PFSK-1 (cell line): ENCODE data around the gene GMCL2.

ENCODE experiments used
- FOXP2 ChIP-seq: optimal IDR thresholded peaks from 2 replicates; pipeline ENCODE3; 2011; ENCODE audit warnings: borderline replicate concordance, control low read depth, inconsistent platforms; ENCODE audit not compliant: insufficient read depth; ENCODE audit errors: extremely low read length, extremely low read depth
- POLR2AphosphoS5 ChIP-seq: IDR thresholded peaks from 2 replicates; pipeline ENCODE4 v1.6.1; 2012; ENCODE audit warnings: low read depth, mild to moderate bottlenecking, control low read depth, low read length, moderate library complexity
- SIN3A ChIP-seq: IDR thresholded peaks from 2 replicates; pipeline ENCODE4 v1.6.1; 2012; ENCODE audit warnings: mild to moderate bottlenecking, low read length, moderate library complexity, borderline replicate concordance; ENCODE audit not compliant: insufficient read depth
- TAF1 ChIP-seq: IDR thresholded peaks from 2 replicates; pipeline ENCODE4 v1.6.1; 2012; ENCODE audit warnings: low read length, control low read depth, borderline replicate concordance; ENCODE audit not compliant: insufficient read depth
- TF ChIP-seq, protein P1 (sequence below), 2 experiments: IDR thresholded peaks; 2 replicates each; pipeline versions ENCODE4 v1.6.1 to v1.8.0; 2011 to 2012; ENCODE audit warnings: low read depth in 2 of 2, low read length in 2 of 2, control low read depth in 1 of 2, inconsistent platforms in 1 of 2, mild to moderate bottlenecking in 1 of 2, moderate library complexity in 1 of 2; ENCODE audit not compliant: insufficient read depth in 1 of 2

The GMCL2 gene

DNA sequence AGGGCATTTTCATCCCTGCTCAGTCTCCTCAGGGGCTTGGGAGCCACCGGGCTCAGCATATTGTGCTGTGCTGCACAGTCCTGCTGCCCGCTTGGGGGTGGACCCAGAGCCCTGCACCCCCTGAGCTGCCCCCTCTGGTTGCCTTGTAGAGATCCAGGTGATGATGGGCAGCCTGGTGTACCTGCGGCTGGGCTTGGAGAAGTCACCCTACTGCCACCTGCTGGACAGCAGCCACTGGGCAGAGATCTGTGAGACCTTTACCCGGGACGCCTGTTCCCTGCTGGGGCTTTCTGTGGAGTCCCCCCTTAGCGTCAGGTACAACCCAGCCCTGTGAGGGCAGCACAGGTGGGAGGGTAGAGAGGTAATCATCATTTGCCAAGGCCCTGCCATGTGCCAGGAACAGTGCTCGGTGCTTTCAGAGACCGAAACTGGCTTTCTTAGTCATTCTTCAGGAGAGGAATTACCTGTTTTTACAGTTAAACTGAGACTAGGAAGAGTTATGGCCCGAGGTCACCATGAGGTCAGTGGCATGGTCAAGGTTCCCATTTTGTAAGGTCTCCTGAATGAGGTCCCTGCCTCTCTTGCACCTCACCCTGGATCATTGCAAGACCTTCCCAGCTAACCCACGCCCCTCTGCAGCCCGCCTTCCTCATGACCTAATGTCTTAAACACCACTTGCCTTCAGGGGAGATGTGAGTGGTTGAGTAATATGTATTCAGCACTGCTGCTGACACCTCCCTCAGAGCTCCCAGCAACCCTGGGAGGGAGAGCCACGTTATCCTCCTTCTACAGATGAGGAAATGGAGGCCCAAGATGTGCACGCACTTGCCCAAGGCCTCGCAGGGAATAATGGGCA, 41.0 kb downstream of the GMCL2 start:
- no peak for TF ChIP-seq FOXP2
- no peak for TF ChIP-seq SIN3A
- no peak; the same call in 1 of the 2 replicates for TF ChIP-seq POLR2AphosphoS5
- TF ChIP-seq, protein P1, sequence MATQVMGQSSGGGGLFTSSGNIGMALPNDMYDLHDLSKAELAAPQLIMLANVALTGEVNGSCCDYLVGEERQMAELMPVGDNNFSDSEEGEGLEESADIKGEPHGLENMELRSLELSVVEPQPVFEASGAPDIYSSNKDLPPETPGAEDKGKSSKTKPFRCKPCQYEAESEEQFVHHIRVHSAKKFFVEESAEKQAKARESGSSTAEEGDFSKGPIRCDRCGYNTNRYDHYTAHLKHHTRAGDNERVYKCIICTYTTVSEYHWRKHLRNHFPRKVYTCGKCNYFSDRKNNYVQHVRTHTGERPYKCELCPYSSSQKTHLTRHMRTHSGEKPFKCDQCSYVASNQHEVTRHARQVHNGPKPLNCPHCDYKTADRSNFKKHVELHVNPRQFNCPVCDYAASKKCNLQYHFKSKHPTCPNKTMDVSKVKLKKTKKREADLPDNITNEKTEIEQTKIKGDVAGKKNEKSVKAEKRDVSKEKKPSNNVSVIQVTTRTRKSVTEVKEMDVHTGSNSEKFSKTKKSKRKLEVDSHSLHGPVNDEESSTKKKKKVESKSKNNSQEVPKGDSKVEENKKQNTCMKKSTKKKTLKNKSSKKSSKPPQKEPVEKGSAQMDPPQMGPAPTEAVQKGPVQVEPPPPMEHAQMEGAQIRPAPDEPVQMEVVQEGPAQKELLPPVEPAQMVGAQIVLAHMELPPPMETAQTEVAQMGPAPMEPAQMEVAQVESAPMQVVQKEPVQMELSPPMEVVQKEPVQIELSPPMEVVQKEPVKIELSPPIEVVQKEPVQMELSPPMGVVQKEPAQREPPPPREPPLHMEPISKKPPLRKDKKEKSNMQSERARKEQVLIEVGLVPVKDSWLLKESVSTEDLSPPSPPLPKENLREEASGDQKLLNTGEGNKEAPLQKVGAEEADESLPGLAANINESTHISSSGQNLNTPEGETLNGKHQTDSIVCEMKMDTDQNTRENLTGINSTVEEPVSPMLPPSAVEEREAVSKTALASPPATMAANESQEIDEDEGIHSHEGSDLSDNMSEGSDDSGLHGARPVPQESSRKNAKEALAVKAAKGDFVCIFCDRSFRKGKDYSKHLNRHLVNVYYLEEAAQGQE (IDR thresholded peaks at IDR 0.05; ENCODE audit: insufficient read depth in 1 of 2, low read depth in 2 of 2, low read length in 2 of 2), result no peak
- no peak for TF ChIP-seq TAF1

DNA sequence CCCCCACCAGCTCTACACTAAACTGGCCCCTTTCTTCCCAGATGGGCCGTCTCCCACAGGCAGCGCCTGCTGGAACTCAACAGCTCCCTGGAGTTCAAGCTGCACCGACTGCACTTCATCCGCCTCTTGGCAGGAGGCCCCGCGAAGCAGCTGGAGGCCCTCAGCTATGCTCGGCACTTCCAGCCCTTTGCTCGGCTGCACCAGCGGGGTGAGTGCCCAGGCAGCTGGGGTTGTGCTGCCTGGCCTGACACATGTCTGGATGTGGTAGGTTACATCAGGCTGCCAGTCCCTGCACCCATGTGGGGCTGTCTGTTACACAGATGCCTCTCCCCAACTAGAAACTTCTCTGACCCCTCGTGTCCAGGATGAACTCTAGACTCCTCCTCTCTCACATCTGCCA, 43.3 kb downstream of the GMCL2 start:
- TF ChIP-seq TAF1 (no peak), FOXP2 (no peak), POLR2AphosphoS5 (no peak), SIN3A (no peak)
- TF ChIP-seq, protein P1 (IDR thresholded peaks at IDR 0.05; ENCODE audit: insufficient read depth in 1 of 2, low read depth in 2 of 2, low read length in 2 of 2), result no peak

DNA sequence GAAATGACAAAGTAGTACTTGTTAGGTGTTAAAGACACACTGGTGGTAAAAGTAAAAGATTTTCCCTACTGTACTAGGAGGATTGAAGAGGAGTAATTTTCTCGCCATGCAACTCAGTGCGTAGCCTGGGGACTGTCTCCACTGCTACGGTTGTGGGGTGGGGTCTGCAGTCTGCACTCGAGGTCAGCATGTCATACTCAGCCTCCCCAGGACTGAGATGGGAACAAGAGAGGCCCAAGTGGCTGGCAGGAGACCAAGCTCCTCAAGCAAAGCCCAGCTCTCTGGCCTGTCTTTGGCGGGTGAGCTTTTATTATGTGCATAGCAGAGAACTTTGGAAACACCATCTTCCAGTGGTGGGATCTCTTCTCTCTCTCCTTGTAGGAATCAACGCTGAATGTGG, 43.9 kb downstream of the GMCL2 start:
- TF ChIP-seq, protein P1 (IDR thresholded peaks at IDR 0.05; ENCODE audit: insufficient read depth in 1 of 2, low read depth in 2 of 2, low read length in 2 of 2), result no peak
- no peak for TF ChIP-seq TAF1
- TF ChIP-seq SIN3A, result no peak
- TF ChIP-seq POLR2AphosphoS5, result no peak
- TF ChIP-seq FOXP2, result no peak

DNA sequence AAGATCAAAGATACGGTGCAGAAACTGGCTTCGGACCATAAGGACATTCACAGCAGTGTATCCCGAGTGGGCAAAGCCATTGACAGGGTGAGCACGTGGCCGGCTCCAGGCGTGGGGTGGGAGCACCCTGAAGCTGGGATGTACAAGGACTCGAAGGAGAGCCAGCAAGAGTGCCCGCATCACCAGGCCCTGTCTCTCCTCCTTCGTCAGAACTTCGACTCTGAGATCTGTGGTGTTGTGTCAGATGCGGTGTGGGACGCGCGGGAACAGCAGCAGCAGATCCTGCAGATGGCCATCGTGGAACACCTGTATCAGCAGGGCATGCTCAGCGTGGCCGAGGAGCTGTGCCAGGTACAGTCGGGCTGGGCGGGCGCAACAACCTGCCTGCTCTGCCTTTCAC, 44.5 kb downstream of the GMCL2 start:
- TF ChIP-seq, protein P1 (IDR thresholded peaks at IDR 0.05; ENCODE audit: insufficient read depth in 1 of 2, low read depth in 2 of 2, low read length in 2 of 2), result no peak
- no peak for TF ChIP-seq FOXP2
- no peak for TF ChIP-seq TAF1
- no peak for TF ChIP-seq SIN3A
- no peak for TF ChIP-seq POLR2AphosphoS5
